Cardiac muscle cell (in vitro differentiated cells and primary cell): ENCODE data around the gene MAPRE2. TPM values are rescaled to one million over a fixed set of nuclear protein-coding genes. Genes with fewer than 3 reads are reported as not detected.
A peak's percentile ranks its signal among the peaks of the same experiment; 100 is the strongest.

Source experiments
- DNase-seq, 2 donors: peaks; one replicate each; pipeline versions ENCODE4 v3.0.0 to v3.0.0-alpha.2; 2010 to 2017; ENCODE audit warnings: low read depth in 1 of 2, low spot score in 1 of 2
- H3K27ac ChIP-seq: fragments of 200-600 bp; sonication (generic); 2 replicates; pipeline ENCODE4 v1.5.1; 2016
- H3K27me3 ChIP-seq: fragments of 200-600 bp; sonication (generic); 2 replicates; pipeline ENCODE4 v1.6.0; 2016; ENCODE audit warnings: control low read depth
- H3K36me3 ChIP-seq: fragments of 200-600 bp; sonication (generic); 2 replicates; pipeline ENCODE4 v1.5.1; 2016; ENCODE audit warnings: control low read depth
- H3K4me1 ChIP-seq: fragments of 200-600 bp; sonication (generic); 2 replicates; pipeline ENCODE4 v1.8.1; 2017; ENCODE audit warnings: low read depth, mild to moderate bottlenecking, mixed run types
- H3K4me3 ChIP-seq: fragments of 200-600 bp; sonication (generic); 2 replicates; pipeline ENCODE4 v1.5.1; 2016; ENCODE audit warnings: mild to moderate bottlenecking
- H3K9me3 ChIP-seq: fragments of 200-600 bp; sonication (generic); 2 replicates; pipeline ENCODE4 v1.5.1; 2017; ENCODE audit warnings: low read depth, mild to moderate bottlenecking, control low read depth
- CTCF ChIP-seq: IDR thresholded peaks from 2 replicates; pipeline ENCODE4 v1.5.1; 2012; ENCODE audit warnings: low read depth, mild to moderate bottlenecking, low read length
- polyA plus RNA-seq: library from polyadenylated mRNA; unstranded; fragments of >200 nt; fragmentation: Nextera tagmentation; extraction: Ambion mirVana; gene quantifications from 2 replicates; pipeline ENCODE4 v1.2.1, GENCODE V29; 2016
- total RNA-seq: library from RNA; depleted of rRNA; stranded (reverse); fragments of >200 nt; gene quantifications from 2 replicates; pipeline ENCODE4 v1.2.3, GENCODE V29; 2016

MAPRE2 gene
- total and polyA plus RNA-seq, 2 experiments from 2014 or later = 20.3 to 31.0 TPM

GRCh38 chr18:35132021-35132902, 91.0 kb downstream of the MAPRE2 start:
- Histone ChIP-seq H3K9me3 (no peaks in the 10 kb centered on the region), H3K27me3 (no peaks in the 10 kb centered on the region), H3K4me1 (peaks cover 5% of the 10 kb centered on the region), H3K27ac (no peak overlapping the region), H3K4me3 (no peak overlapping the region), H3K36me3 (no peaks in the 10 kb centered on the region)
- DNase-seq = peak in 1 of 2 donors; percentile 19
- no peak for TF ChIP-seq CTCF

GRCh38 chr18:35134190-35134730, 93.0 kb downstream of the MAPRE2 start:
- Histone ChIP-seq H3K9me3 (no peaks in the 10 kb centered on the region), H3K36me3 (no peaks in the 10 kb centered on the region), H3K4me3 (no peak overlapping the region), H3K27ac (no peak overlapping the region), H3K27me3 (no peaks in the 10 kb centered on the region), H3K4me1 (peaks cover 5% of the 10 kb centered on the region)
- no peak for DNase-seq
- TF ChIP-seq CTCF = no peak

GRCh38 chr18:35134791-35135531, 93.7 kb downstream of the MAPRE2 start:
- Histone ChIP-seq H3K27ac (no peak overlapping the region), H3K27me3 (no peaks in the 10 kb centered on the region), H3K4me1 (peaks cover 5% of the 10 kb centered on the region), H3K4me3 (no peak overlapping the region), H3K36me3 (no peaks in the 10 kb centered on the region), H3K9me3 (no peaks in the 10 kb centered on the region)
- no peak for TF ChIP-seq CTCF
- no peak for DNase-seq

- Histone ChIP-seq H3K36me3 (no peaks in the 10 kb centered on the region), H3K27ac (no peak overlapping the region), H3K4me1 (peaks cover 5% of the 10 kb centered on the region), H3K9me3 (no peaks in the 10 kb centered on the region), H3K4me3 (no peak overlapping the region), H3K27me3 (no peaks in the 10 kb centered on the region)
- no peak for TF ChIP-seq CTCF
- peak in 1 of 2 donors; percentile 25 for DNase-seq
Observed at GRCh38 chr18:35136248-35136647, 95.0 kb downstream of the MAPRE2 start.

GRCh38 chr18:35136885-35137284, 95.7 kb downstream of the MAPRE2 start:
- Histone ChIP-seq H3K27ac (no peak overlapping the region), H3K9me3 (no peaks in the 10 kb centered on the region), H3K4me3 (no peak overlapping the region), H3K4me1 (peaks cover 5% of the 10 kb centered on the region), H3K27me3 (no peaks in the 10 kb centered on the region), H3K36me3 (no peaks in the 10 kb centered on the region)
- no peak for DNase-seq
- TF ChIP-seq CTCF = no peak
